Left forelimb (tissue), 1 donor: Measurements from ENCODE around the gene ADGRL3.

Experiments
- DNase-seq: peaks from one replicate; pipeline ENCODE4 v3.0.0-alpha.2; 2018; ENCODE audit warnings: low spot score

The ADGRL3 gene

GRCh38 chr4:61996943-61997342 is 796.8 kb downstream of the ADGRL3 start:
- no peak for DNase-seq

DNA sequence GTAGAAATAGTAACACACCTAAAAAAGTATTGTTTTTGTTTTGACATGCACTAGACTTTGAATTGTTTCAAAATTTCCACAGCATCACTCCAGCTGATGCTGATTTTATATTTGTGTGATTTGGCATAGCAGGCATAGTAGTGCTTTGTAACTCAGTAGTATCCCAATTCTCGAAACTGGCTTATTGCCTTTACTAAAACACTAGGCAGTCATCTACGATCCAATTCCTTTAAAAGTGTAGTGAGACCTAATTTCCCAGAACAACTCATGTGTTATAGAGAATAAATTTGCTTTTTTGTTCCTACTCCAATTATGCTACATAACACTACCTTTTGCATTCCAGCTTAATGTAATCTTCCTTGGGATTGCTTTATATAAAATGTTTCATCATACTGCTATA is 797.7 kb downstream of the ADGRL3 start:
- DNase-seq, result no peak

- no peak for DNase-seq
These were observed 803.6 kb downstream of the ADGRL3 start for GRCh38 chr4:62003695-62004094.

- DNase-seq, result no peak
These were observed 804.8 kb downstream of the ADGRL3 start for GRCh38 chr4:62004881-62005280.

GRCh38 chr4:62006108-62006507 is 806.0 kb downstream of the ADGRL3 start:
- DNase-seq, result no peak

DNA sequence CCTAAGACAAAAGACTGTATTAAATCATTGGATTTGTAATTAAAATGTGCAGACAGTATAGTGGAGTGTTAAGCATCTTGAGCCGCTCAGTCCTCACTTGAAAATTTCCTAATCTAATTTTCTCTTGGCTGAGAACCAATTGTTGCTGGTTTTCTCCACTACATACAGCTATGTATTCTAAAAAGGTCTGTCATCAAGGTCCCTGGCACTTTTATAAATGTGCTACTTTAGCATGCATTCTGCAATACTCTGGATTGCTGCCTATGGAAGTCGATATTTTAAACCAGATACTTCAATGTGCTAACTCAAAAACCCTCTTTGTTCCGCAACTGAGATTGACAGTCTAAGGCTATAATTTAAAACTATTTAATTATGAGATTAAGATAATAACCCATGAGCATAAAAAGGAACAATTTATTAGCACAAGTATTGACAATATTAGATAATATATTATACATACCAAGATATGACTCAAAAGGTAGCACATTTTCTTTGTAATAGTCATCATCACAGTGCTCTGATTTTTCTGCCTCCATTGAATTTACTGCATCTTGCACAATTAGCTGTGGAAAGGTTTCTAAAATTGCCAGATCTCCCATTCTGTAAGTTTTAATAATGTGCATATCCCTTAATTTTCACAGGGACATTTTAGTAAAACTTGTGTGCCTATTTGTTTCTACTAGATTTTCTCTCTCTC is 815.1 kb downstream of the ADGRL3 start:
- no peak for DNase-seq

GRCh38 chr4:62018537-62018936 is 818.4 kb downstream of the ADGRL3 start:
- no peak for DNase-seq

DNA sequence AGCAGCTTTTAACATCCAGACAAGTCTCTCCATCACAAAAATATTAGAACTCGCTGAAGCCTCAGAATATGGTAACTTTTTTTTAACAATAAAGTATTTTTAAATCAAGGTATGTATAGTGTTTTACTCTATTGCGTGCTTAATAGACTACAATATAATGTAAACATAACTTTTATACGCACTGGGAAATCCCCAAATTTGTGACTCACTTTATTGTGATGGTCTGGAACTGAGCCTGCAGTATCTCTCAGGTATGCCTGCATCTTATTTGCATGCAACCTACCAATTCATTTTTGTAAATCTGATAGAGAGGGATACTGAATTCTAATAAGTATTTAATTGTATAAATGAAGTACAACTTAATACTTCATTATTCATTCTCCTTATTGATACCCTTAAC is 823.5 kb downstream of the ADGRL3 start:
- DNase-seq, result no peak

DNA sequence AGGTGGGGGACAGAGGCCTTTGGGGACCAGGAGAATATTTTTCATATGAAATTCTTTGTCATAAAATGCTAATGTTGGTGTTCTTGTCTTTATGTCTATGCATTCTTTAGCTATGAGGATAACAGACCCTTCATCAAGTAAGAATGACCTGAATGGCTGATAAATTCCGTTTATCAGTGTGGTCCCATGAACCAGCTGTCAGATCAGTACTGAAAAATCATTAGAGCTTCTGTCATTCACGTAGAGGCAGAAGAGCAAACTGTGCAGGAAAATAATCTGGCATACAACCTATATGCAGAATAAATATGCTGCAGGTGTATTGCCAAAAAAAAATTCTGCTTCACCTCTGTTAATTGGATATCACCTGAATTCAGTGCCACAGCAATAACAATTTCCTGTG is 828.6 kb downstream of the ADGRL3 start:
- no peak for DNase-seq

GRCh38 chr4:62030958-62031357 is 830.8 kb downstream of the ADGRL3 start:
- no peak for DNase-seq

DNA sequence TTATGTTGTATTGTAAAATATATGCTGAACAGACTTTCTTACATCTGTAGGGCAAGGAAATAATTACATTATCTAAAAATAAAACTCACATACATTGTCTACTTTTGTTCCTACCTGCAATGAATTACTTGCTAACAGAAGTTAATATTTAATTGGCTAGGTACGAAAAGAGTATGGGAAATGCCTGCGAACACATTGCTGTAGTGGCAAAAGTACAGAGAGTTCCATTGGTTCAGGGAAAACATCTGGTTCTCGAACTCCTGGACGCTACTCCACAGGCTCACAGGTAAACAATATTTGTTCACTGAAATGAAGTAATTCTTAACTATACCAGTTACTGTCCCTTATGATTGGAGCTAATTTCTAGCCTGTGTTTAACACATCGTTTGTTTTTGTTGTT is 837.4 kb downstream of the ADGRL3 start:
- no peak for DNase-seq

DNA sequence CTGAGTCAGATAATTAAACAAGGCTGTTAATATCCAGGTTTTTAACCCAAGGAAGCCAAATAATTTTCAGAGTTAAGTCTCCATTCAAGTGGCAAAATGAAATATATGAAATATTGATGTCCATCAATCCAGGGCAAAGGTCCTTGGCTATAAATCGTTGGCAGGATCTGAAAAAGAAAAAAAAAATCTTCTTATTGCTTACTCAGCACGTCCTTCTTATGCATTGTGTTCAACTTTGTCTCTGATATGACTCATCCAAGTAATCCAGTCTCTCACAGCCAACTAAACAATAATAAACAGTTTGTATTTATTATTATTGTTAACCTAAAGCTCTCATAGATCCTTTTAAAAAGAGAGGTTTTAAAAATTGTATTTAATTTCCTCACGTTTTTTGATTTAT is 851.2 kb downstream of the ADGRL3 start:
- DNase-seq, result no peak

- DNase-seq, result no peak
These were observed 853.8 kb downstream of the ADGRL3 start for GRCh38 chr4:62053974-62054373.

GRCh38 chr4:62057031-62057430 is 856.9 kb downstream of the ADGRL3 start:
- no peak for DNase-seq

GRCh38 chr4:62058571-62058970 is 858.4 kb downstream of the ADGRL3 start:
- DNase-seq, result no peak

- DNase-seq, result no peak
These were observed 870.2 kb downstream of the ADGRL3 start for GRCh38 chr4:62070291-62070852.

DNA sequence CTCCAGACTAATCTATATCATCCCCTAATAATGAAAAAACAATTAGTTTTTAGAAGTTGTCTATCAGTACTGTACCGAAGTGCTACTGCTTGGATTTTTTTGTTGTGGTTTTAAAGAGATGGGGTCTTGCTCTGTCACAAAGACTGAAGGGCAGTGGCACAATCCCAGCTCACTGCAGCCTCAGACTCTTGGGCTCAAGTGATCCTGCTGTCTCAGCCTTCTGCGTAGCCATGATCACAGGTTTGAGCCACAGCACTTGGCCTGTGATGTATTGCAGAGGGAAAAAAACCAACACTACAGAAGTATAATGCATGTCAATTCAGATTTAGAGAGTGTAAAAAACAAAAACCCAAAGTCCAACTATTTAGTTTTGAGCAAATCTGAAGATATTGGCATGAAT is 875.0 kb downstream of the ADGRL3 start:
- DNase-seq, result no peak

DNA sequence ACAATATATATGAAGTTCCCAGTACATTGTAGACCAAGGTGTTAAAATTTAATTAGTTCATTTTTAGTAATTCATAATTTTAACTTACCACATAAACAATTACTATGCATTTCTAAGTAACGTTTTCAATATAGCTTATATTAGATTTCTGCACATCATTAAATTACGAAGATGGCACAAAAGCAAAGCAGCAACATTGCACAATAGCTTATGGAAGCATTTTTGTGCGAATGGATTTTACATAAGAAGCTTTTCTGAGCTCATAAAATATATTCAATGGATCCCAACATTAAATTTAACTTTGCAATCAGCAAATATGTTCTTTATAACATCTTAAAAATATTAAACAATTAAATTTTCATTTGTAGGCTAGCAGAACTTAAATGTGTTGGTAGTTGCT is 875.4 kb downstream of the ADGRL3 start:
- no peak for DNase-seq

GRCh38 chr4:62077406-62077805 is 877.3 kb downstream of the ADGRL3 start:
- no peak for DNase-seq

GRCh38 chr4:62080431-62080830 is 880.3 kb downstream of the ADGRL3 start:
- no peak for DNase-seq

- DNase-seq, result no peak
These were observed 887.6 kb downstream of the ADGRL3 start for GRCh38 chr4:62087706-62088105.

DNA sequence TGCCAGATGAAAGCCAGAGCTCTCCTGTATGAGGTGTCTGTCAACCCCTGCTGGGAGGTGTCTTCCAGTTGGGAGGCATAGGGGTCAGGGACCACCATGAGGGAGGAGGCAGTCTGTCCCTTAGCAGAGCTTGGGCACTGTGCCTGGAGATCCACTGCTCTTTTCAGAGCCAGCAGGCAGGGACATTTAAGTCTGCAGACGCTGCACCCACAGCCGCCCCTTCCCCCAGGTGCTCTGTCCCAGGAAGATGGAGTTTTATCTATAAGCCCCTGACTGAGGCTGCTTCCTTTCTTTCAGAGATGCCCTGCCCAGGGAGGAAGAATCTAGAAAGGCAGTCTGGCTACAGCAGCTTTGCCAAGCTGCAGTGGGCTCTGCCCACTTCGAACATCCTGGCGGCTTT is 893.6 kb downstream of the ADGRL3 start:
- no peak for DNase-seq

DNA sequence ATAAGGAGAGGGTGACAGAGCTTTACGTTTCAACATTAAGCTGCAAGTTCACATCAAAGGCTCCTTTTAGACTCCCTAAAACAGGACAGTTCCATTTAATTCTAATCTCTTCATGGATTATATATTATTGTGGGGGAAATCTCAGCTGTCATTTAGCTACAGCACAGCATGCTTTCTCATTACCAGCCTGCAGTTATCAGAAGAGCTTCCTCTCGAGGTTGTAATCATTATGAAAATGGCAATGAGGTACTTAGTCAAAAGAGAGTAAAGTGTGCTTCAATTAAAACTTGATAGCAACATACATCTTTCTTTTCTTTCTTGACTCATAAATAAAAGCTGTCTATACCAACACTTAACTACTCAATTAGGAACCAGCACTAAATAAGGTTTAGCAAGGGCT is 896.8 kb downstream of the ADGRL3 start:
- DNase-seq, result no peak

- DNase-seq, result no peak
These were observed 915.1 kb downstream of the ADGRL3 start for GRCh38 chr4:62115216-62115615.
